Endodermal cell (in vitro differentiated cells): Measurements from ENCODE around the gene CHST11. TPM values are rescaled to one million over a fixed set of nuclear protein-coding genes. Genes with fewer than 3 reads are reported as not detected.

Experiments
- DNase-seq: peaks from one replicate; pipeline ENCODE4 v3.0.0-alpha.2; 2017
- H3K27ac ChIP-seq: 2 replicates; pipeline ENCODE4 v1.5.1; 2013; ENCODE audit warnings: mild to moderate bottlenecking, low read depth, low read length, moderate library complexity
- H3K27me3 ChIP-seq: 2 replicates; pipeline ENCODE4 v1.6.1; 2013; ENCODE audit warnings: mild to moderate bottlenecking, low read length, moderate library complexity; ENCODE audit not compliant: insufficient read depth, control insufficient read depth, poor library complexity, severe bottlenecking
- H3K36me3 ChIP-seq: 2 replicates; pipeline ENCODE4 v1.7.0; 2013; ENCODE audit warnings: mild to moderate bottlenecking, low read length, moderate library complexity; ENCODE audit not compliant: control insufficient read depth, insufficient read depth
- H3K4me1 ChIP-seq: one replicate; pipeline ENCODE4 v1.7.0; 2013; ENCODE audit warnings: low read length; ENCODE audit not compliant: control insufficient read depth, insufficient read depth
- H3K4me3 ChIP-seq: 2 replicates; pipeline ENCODE4 v1.5.1; 2013; ENCODE audit warnings: mild to moderate bottlenecking, low read length, moderate library complexity
- H3K9ac ChIP-seq: 2 replicates; pipeline ENCODE4 v1.6.1; 2013; ENCODE audit warnings: mild to moderate bottlenecking, low read length, moderate library complexity; ENCODE audit not compliant: poor library complexity, severe bottlenecking; ENCODE audit errors: extremely low read depth
- H3K9me3 ChIP-seq: 2 replicates; pipeline ENCODE4 v1.6.1; 2013; ENCODE audit warnings: mild to moderate bottlenecking, low read length, moderate library complexity; ENCODE audit not compliant: control insufficient read depth
- H3K27ac Mint-ChIP-seq: 2 replicates; pipeline ENCODE4 v1.8.0; 2020; ENCODE audit warnings: mixed read lengths
- H3K27me3 Mint-ChIP-seq: 2 replicates; pipeline ENCODE4 v1.8.0; 2021; ENCODE audit warnings: mild to moderate bottlenecking, mixed read lengths; ENCODE audit not compliant: insufficient read depth
- H3K36me3 Mint-ChIP-seq: 2 replicates; pipeline ENCODE4 v1.8.0; 2020; ENCODE audit warnings: low read depth, mixed read lengths
- H3K4me1 Mint-ChIP-seq: 2 replicates; pipeline ENCODE4 v1.8.0; 2020; ENCODE audit warnings: mixed read lengths
- H3K4me3 Mint-ChIP-seq: 2 replicates; pipeline ENCODE4 v1.8.0; 2020; ENCODE audit warnings: mild to moderate bottlenecking, moderate library complexity, mixed read lengths
- H3K9me3 Mint-ChIP-seq: 2 replicates; pipeline ENCODE4 v1.8.0; 2020; ENCODE audit warnings: mild to moderate bottlenecking, mixed read lengths
- WGBS, 2 experiments: methylation state at CpG; one replicate each; pipeline versions ENCODE4 v1.1.5 to v1.1.7; 2013; ENCODE audit warnings: missing lambda C conversion rate in 2 of 2, mixed read lengths in 1 of 2; ENCODE audit not compliant: insufficient coverage in 1 of 2, insufficient read length in 1 of 2; 5-methylcytosine and 5-hydroxymethylcytosine counted together
- total RNA-seq, 2 donors: library from RNA; stranded (reverse); fragmentation: NEBNext Ultra II Directional in 1 of 2; extraction: Animal tissue kit (Norgen Biotek cat#: 25700) in 1 of 2; gene quantifications; 2 replicates in 1 of 2; 3 replicates in 1 of 2; pipeline ENCODE4 v1.2.1, GENCODE V29; 2021
- TF ChIP-seq, protein P1 (sequence below): fragments of 200-600 bp; sonication (generic); conservative IDR thresholded peaks from 2 replicates; pipeline ENCODE4 v1.5.0; 2021; ENCODE audit warnings: antibody characterized with exemption, mild to moderate bottlenecking

The CHST11 gene
- total RNA-seq, 2 donors from 2014 or later: 30.7 to 36.2 TPM

DNA sequence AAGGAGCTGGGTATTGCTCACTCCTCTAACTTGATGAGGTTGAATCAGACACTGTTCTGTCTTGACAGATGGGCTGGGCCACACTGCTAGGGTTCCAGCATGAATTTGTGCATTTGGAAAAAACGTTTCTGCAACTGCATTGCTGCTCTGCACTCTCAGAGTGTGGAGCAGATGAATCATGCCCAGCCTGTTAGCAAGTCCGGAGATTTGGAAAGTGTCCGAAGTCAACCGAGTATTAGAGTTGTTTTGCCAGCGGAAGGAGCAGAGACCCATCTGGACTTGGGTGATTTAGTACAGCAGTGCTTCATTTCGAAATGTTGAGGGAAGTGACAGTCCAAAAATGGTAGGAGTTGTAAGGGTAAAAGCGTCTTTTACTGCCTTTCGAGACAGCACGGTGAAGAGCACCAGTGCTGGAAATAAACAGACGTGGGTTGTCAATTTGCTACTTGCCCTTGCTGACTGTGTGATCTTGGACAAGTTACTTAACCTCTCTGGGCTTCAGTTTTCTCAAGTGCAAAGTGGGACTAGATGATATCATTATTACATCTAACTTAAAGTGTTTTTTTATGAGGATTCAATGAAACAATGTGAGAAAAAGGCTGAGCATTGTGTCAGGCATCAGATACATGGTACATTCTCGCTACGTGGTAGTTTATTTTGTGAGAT, 139.5 kb downstream of the CHST11 start:
- Histone ChIP-seq H3K4me3 (no peak overlapping the region), H3K9ac (no peak overlapping the region), H3K27ac (no peak overlapping the region), H3K27me3 (no peaks in the 10 kb centered on the region), H3K4me1 (no peaks in the 10 kb centered on the region), H3K9me3 (no peaks in the 10 kb centered on the region), H3K36me3 (no peaks in the 10 kb centered on the region)
- Mint-ChIP-seq H3K4me1 (peaks cover 24% of the 10 kb centered on the region), H3K4me3 (no peak overlapping the region), H3K36me3 (no peaks in the 10 kb centered on the region), H3K9me3 (no peaks in the 10 kb centered on the region), H3K27ac (no peak overlapping the region), H3K27me3 (no peaks in the 10 kb centered on the region)
- TF ChIP-seq, protein P1, sequence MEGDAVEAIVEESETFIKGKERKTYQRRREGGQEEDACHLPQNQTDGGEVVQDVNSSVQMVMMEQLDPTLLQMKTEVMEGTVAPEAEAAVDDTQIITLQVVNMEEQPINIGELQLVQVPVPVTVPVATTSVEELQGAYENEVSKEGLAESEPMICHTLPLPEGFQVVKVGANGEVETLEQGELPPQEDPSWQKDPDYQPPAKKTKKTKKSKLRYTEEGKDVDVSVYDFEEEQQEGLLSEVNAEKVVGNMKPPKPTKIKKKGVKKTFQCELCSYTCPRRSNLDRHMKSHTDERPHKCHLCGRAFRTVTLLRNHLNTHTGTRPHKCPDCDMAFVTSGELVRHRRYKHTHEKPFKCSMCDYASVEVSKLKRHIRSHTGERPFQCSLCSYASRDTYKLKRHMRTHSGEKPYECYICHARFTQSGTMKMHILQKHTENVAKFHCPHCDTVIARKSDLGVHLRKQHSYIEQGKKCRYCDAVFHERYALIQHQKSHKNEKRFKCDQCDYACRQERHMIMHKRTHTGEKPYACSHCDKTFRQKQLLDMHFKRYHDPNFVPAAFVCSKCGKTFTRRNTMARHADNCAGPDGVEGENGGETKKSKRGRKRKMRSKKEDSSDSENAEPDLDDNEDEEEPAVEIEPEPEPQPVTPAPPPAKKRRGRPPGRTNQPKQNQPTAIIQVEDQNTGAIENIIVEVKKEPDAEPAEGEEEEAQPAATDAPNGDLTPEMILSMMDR: no peak
- DNase-seq: no peak
- WGBS, 2 experiments: 84 to 86% methylated on average over 12 of the region's 12 CpGs

DNA sequence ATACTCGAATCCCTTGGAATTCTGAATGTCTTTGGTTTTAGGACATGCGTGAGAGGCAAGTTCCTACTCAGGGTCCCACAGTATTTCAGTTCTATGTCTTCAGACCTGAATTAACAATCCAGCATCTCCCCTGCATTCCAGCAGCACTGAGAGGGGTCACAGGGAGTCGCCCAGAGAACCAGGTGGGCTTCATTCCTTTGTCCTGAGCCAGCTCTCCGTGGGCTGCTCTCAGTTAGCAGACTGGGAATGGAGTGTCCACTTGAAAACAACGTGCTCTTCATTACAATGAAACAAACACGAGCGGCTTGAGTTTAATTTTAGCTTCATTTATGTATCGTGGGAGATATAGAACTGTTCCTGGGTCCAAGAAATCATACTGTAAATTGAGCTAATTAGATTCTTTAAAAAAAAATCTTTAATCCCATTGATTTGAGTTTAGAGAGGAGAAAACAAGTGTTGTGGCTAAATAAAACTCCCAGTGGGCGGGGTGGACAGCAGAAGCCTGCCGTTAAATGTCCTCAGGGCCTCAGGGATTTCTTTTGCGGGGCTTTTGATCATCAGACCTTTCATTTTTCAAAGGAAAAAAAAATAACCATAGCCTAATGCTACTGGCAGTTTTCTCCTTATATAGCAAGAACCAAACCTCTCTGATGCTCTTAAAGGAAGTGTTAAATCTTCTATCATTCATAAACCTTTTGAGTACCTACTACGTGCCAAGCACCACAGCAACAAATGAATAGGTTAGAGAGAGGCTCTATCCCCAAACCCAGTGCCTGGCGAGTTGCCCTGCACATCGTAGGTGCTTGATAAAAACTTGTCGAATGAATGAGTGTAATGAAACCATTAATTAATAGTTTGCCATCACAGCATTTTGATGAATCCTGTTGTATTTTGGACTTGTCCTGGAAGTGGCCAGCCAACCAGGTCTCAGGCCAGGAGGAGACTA, 140.4 kb downstream of the CHST11 start:
- no peak overlapping the region for H3K27ac ChIP-seq
- no peak overlapping the region for H3K9ac ChIP-seq
- Mint-ChIP-seq H3K4me3 (no peak overlapping the region), H3K4me1 (peaks cover 24% of the 10 kb centered on the region), H3K36me3 (no peaks in the 10 kb centered on the region), H3K27ac (no peak overlapping the region), H3K9me3 (no peaks in the 10 kb centered on the region), H3K27me3 (no peaks in the 10 kb centered on the region)
- H3K4me1 ChIP-seq: no peaks in the 10 kb centered on the region
- TF ChIP-seq, protein P1: no peak
- WGBS, 2 experiments: 76 to 87% methylated on average over 13 to 15 of the region's 15 CpGs
- no peaks in the 10 kb centered on the region for H3K27me3 ChIP-seq
- H3K36me3 ChIP-seq: peaks cover 6% of the 10 kb centered on the region
- H3K4me3 ChIP-seq: no peak overlapping the region
- H3K9me3 ChIP-seq: no peaks in the 10 kb centered on the region
- no peak for DNase-seq

DNA sequence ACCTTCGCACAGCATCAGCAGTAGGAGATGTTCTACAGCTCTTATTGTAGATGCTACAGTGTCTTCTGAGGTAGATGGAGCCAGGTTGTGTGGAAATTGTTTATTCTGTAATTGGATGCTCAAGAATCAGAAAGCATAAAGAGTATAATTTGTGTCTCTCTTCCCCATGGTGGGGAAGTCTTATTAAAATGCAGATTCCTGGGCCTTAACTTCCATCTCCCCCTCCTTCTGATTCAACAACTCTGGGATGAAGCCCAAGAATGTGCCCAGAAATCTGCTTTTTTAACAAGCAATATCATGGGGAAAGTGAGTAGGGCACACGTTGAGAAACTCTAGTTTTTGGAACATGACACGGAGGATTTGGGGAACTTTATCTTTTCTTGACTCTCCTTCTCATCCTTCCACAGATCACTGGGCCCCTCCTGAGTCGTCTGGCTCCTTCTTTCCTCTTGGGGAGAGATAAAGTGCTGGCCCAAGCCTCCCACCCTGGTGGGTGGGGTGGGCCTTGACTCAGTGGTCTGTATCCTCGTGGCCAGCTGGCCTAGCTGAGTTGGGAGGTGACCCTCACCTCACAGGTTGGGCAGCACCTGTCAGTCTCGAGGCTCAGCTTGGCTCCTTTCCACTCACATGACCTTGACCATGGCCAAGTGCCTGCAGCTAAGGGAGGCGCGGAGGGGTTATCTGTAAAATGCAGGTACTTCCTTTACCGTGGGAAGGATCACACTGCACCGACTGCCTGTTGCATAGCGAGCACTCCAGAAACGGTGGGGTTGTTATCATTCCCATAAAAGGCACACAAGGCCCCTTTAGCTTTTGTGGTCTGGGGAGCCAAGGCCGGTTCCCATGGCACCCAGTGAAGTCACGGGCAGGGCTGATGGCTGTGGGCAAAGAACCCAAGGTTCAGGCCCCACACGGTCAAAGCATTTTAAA, 141.9 kb downstream of the CHST11 start:
- Histone ChIP-seq H3K9me3 (no peaks in the 10 kb centered on the region), H3K27me3 (no peaks in the 10 kb centered on the region), H3K9ac (no peak overlapping the region), H3K27ac (no peak overlapping the region), H3K36me3 (peaks cover 14% of the 10 kb centered on the region), H3K4me3 (no peak overlapping the region), H3K4me1 (no peaks in the 10 kb centered on the region)
- peaks cover 24% of the 10 kb centered on the region for H3K4me1 Mint-ChIP-seq
- H3K27me3 Mint-ChIP-seq: no peaks in the 10 kb centered on the region
- TF ChIP-seq, protein P1: no peak
- peaks cover 2% of the 10 kb centered on the region for H3K9me3 Mint-ChIP-seq
- H3K27ac Mint-ChIP-seq: no peak overlapping the region
- no peak for DNase-seq
- H3K4me3 Mint-ChIP-seq: no peak overlapping the region
- WGBS, 2 experiments: 91 to 95% methylated on average over 9 to 15 of the region's 15 CpGs
- peaks cover 7% of the 10 kb centered on the region for H3K36me3 Mint-ChIP-seq
